GM12878 (cell line): ENCODE measurements around the gene SMARCD1. TPM values are rescaled to one million over a fixed set of nuclear protein-coding genes. Genes with fewer than 3 reads are reported as not detected.
A peak's percentile ranks its signal among the peaks of the same experiment; 100 is the strongest.

Experiments used
- ATAC-seq: fragments of 200-7000 bp; cut with Tn5 transposase; 3 replicates; pipeline ENCODE4 v1.9.1; 2020; ENCODE audit warnings: mild to moderate bottlenecking, moderate library complexity
- BruUV-seq: library from RNA; stranded (reverse); fragments of 400-500 nt; replicated peaks from 2 replicates; lab custom pipeline; 2021; lab: Mats Ljungman, UMichigan
- CTCF ChIA-PET: fragments of 300-600 bp; sonication (Branson Sonifier 250); formaldehyde crosslinking; extraction: SDS; loops from one replicate; lab custom pipeline; 2021; ENCODE audit warnings: inconsistent platforms; lab: Yijun Ruan, JAX
- POLR2A ChIA-PET: fragments of 350-600 bp; formaldehyde crosslinking; extraction: SDS; loops from one replicate; lab custom pipeline; 2021; ENCODE audit warnings: inconsistent platforms; lab: Charles Lee
- RAD21 ChIA-PET: fragments of 300-600 bp; sonication (Branson Sonifier 250); formaldehyde crosslinking; loops from one replicate; lab custom pipeline; 2023; ENCODE audit warnings: antibody characterized with exemption; ENCODE audit not compliant: unreplicated experiment; lab: Charles Lee
- SMC1A ChIA-PET: fragments of 300-600 bp; sonication (Branson Sonifier 250); formaldehyde crosslinking; loops from one replicate; lab custom pipeline; 2023; ENCODE audit not compliant: unreplicated experiment, uncharacterized antibody; lab: Charles Lee
- DNase-seq: peaks from one replicate; pipeline ENCODE4 v3.0.0-alpha.2; 2011; ENCODE audit warnings: low read depth, low spot score
- FAIRE-seq: peaks from 3 replicates; lab custom pipeline; 2011; peaks lifted over from hg19 to GRCh38; lab: Jason Lieb, UNC
- H2AFZ ChIP-seq: 2 replicates; pipeline ENCODE4 v1.6.0; 2011; ENCODE audit warnings: low read depth, low read length, control low read depth; ENCODE audit not compliant: control insufficient read depth
- H3K27ac ChIP-seq: 2 replicates; pipeline ENCODE4 v1.5.1; 2011; ENCODE audit warnings: control low read depth; ENCODE audit not compliant: control insufficient read depth, insufficient read depth
- H3K27me3 ChIP-seq, 2 experiments: replicated peaks in 1 of 2; 2 replicates each; pipeline versions ENCODE4 v1.6.0 to v1.6.1; 2011; ENCODE audit warnings: low read length in 1 of 2; ENCODE audit not compliant: control insufficient read depth in 2 of 2, insufficient read depth in 2 of 2
- H3K36me3 ChIP-seq, 2 experiments: 2 replicates each; pipeline ENCODE4 v1.5.1; 2011; ENCODE audit warnings: low read length in 1 of 2; ENCODE audit not compliant: control insufficient read depth in 2 of 2, insufficient read depth in 2 of 2
- H3K4me1 ChIP-seq: 2 replicates; pipeline ENCODE4 v1.6.1; 2011; ENCODE audit warnings: mild to moderate bottlenecking, low read length, moderate library complexity, mixed read lengths; ENCODE audit not compliant: control insufficient read depth, insufficient read depth
- H3K4me2 ChIP-seq: 2 replicates; pipeline ENCODE4 v1.6.0; 2011; ENCODE audit warnings: control low read depth; ENCODE audit not compliant: control insufficient read depth, insufficient read depth
- H3K4me3 ChIP-seq: fragments of 200-600 bp; sonication (generic); 2 replicates; pipeline ENCODE4 v1.5.1; 2016
- H3K79me2 ChIP-seq: 2 replicates; pipeline ENCODE4 v1.6.0; 2011; ENCODE audit warnings: low read length; ENCODE audit not compliant: control insufficient read depth, insufficient read depth
- H3K9ac ChIP-seq: 2 replicates; pipeline ENCODE4 v1.8.0; 2011; ENCODE audit warnings: low read length, control low read depth, mixed read lengths; ENCODE audit not compliant: control insufficient read depth, insufficient read depth
- H3K9me3 ChIP-seq: replicated peaks from 3 replicates; pipeline ENCODE4 v1.5.1; 2011; ENCODE audit warnings: mild to moderate bottlenecking, low read length; ENCODE audit not compliant: control insufficient read depth, insufficient read depth
- H4K20me1 ChIP-seq: 2 replicates; pipeline ENCODE4 v1.6.0; 2011; ENCODE audit not compliant: control insufficient read depth, insufficient read depth
- CREB1 ChIP-seq: IDR thresholded peaks from 2 replicates; pipeline ENCODE4 v1.6.1; 2012; ENCODE audit warnings: low read depth, mild to moderate bottlenecking, inconsistent platforms
- CREM ChIP-seq: IDR thresholded peaks from 2 replicates; pipeline ENCODE4 v1.6.1; 2014; ENCODE audit warnings: antibody characterized with exemption, low read depth
- CTCF ChIP-seq, 3 experiments: IDR thresholded peaks in 2 of 3; conservative IDR thresholded peaks in 1 of 3; 2 replicates each; pipeline ENCODE4 v1.5.1; 2011; ENCODE audit warnings: low read depth in 3 of 3, low read length in 3 of 3, mild to moderate bottlenecking in 3 of 3, control low read depth in 2 of 3, moderate library complexity in 2 of 3, inconsistent platforms in 1 of 3, mixed read lengths in 1 of 3; ENCODE audit not compliant: control insufficient read depth in 2 of 3, insufficient read depth in 1 of 3; ENCODE audit errors: extremely low read depth in 1 of 3
- FOS ChIP-seq: IDR thresholded peaks from 3 replicates; pipeline ENCODE4 v1.6.1; 2011; ENCODE audit warnings: borderline replicate concordance; ENCODE audit not compliant: insufficient read length; ENCODE audit errors: extremely low read depth
- GATAD2B ChIP-seq: fragments of 450-650 bp; conservative IDR thresholded peaks from 2 replicates; pipeline ENCODE4 v1.6.1; 2017; ENCODE audit warnings: low read depth, mild to moderate bottlenecking, moderate library complexity
- HCFC1 ChIP-seq: fragments of 150-350 bp; IDR thresholded peaks from 2 replicates; pipeline ENCODE4 v1.6.1; 2014; ENCODE audit warnings: low read length
- KAT2A ChIP-seq: conservative IDR thresholded peaks from 2 replicates; pipeline ENCODE4 v1.6.1; 2011; ENCODE audit warnings: low read depth, low read length; ENCODE audit not compliant: control insufficient read depth
- LARP7 ChIP-seq: fragments of 450-650 bp; IDR thresholded peaks from 2 replicates; pipeline ENCODE4 v1.6.1; 2017; ENCODE audit warnings: mild to moderate bottlenecking
- NR2F1 ChIP-seq: fragments of 450-650 bp; conservative IDR thresholded peaks from 2 replicates; pipeline ENCODE4 v1.6.1; 2017; ENCODE audit warnings: mild to moderate bottlenecking
- PAX8 ChIP-seq: fragments of 450-650 bp; IDR thresholded peaks from 2 replicates; pipeline ENCODE4 v1.6.1; 2017; ENCODE audit warnings: mild to moderate bottlenecking, moderate library complexity
- RCOR1 ChIP-seq: conservative IDR thresholded peaks from 2 replicates; pipeline ENCODE4 v1.6.1; 2012; ENCODE audit warnings: low read depth, low read length, improper control_type of control experiment
- SREBF2 ChIP-seq: IDR thresholded peaks from 2 replicates; pipeline ENCODE4 v1.6.1; 2012; ENCODE audit warnings: mild to moderate bottlenecking, low read length
- SRF ChIP-seq, 2 experiments: IDR thresholded peaks; 2 replicates each; pipeline ENCODE4 v1.6.1; 2011; ENCODE audit warnings: low read depth in 2 of 2, low read length in 2 of 2, mild to moderate bottlenecking in 1 of 2, moderate library complexity in 1 of 2
- YY1 ChIP-seq: IDR thresholded peaks from 2 replicates; pipeline ENCODE4 v1.6.1; 2011; ENCODE audit warnings: low read depth, mild to moderate bottlenecking, low read length
- ZNF274 ChIP-seq: IDR thresholded peaks from one replicate; pipeline ENCODE4 v1.8.0; 2011; ENCODE audit not compliant: insufficient read length, insufficient read depth
- ZNF384 ChIP-seq: IDR thresholded peaks from 2 replicates; pipeline ENCODE4 v1.6.1; 2012; ENCODE audit warnings: low read depth, mild to moderate bottlenecking, low read length, improper control_type of control experiment, borderline replicate concordance
- ZNF622 ChIP-seq: fragments of 450-650 bp; IDR thresholded peaks from 2 replicates; pipeline ENCODE4 v1.6.1; 2017; ENCODE audit warnings: mild to moderate bottlenecking, inconsistent platforms
- ZSCAN29 ChIP-seq: fragments of 450-650 bp; IDR thresholded peaks from 2 replicates; pipeline ENCODE4 v1.6.1; 2017; ENCODE audit warnings: mild to moderate bottlenecking, moderate library complexity
- WGBS: methylation state at CpG from one replicate; pipeline ENCODE4 v1.1.6; 2016; ENCODE audit warnings: low lambda C conversion rate; ENCODE audit not compliant: insufficient replicate concordance, insufficient coverage; ENCODE audit errors: missing lambda C conversion rate; 5-methylcytosine and 5-hydroxymethylcytosine counted together
- in situ Hi-C: fragments of 300-500 bp; cut with MboI; formaldehyde crosslinking; loops from 9 replicates; pipeline ENCODE4 v1.14.3; 2018; ENCODE audit warnings: mixed read lengths
- intact Hi-C: fragments of 100-400 bp; cut with micrococcal nuclease; formaldehyde crosslinking; loops from one replicate; pipeline ENCODE4 v1.14.2; 2022; ENCODE audit not compliant: unreplicated experiment
- polyA plus RNA-seq, 11 experiments: library from polyadenylated mRNA; depleted of rRNA in 4 of 11; unstranded in 6 of 11; stranded (reverse) in 5 of 11; fragments of >200 nt; fragmentation: Nextera tagmentation in 4 of 11; fragmentation: Illumina TruSeq in 1 of 11; extraction: Ambion mirVana in 4 of 11; extraction: Trizol in 1 of 11; gene quantifications; 1 replicate in 1 of 11; 2 replicates in 10 of 11; pipeline versions ENCODE4 v1.2.1 to v1.2.3, GENCODE V29; 2011 to 2016; ENCODE audit warnings: inconsistent platforms in 2 of 11, missing spikeins in 2 of 11, low read depth in 1 of 11
- total RNA-seq, 4 experiments: library from RNA; depleted of rRNA in 3 of 4; stranded (reverse); fragments of >200 nt in 3 of 4; fragmentation: Illumina TruSeq in 1 of 4; extraction: Trizol in 1 of 4; gene quantifications; 2 replicates each; pipeline versions ENCODE4 v1.2.1 to v1.2.3, GENCODE V29; 2013 to 2021
- TF ChIP-seq, protein P1 (sequence below): fragments of 450-650 bp; IDR thresholded peaks from 2 replicates; pipeline ENCODE4 v1.6.1; 2018; ENCODE audit warnings: borderline replicate concordance, mild to moderate bottlenecking; ENCODE audit not compliant: partially characterized antibody
- TF ChIP-seq, protein P2 (sequence below): IDR thresholded peaks from 2 replicates; pipeline ENCODE4 v1.6.1; 2011; ENCODE audit warnings: low read depth, low read length, improper control_type of control experiment, borderline replicate concordance

The SMARCD1 gene
- total and polyA plus RNA-seq, 10 of the 15 experiments (the other 5 are each of a cell fraction or from before 2014, with no cell fraction given), result 1.4 to 92.4 (median 58.9) TPM

- no peak overlapping the region for H3K4me3 ChIP-seq
- no TSS peak for BruUV-seq
- H3K9me3 ChIP-seq, result no peaks in the 10 kb centered on the region
- ChIA-PET RAD21 (interaction anchor here (0.8 to 2.1 kb wide), 8 partner anchors 16 to 94 kb away, joined by 3 to 11 read pairs (median 4); no protein-coding TSS in a partner anchor), SMC1A (interaction anchor here (1.0 to 5.3 kb wide), 6 partner anchors 14 to 50 kb away, joined by 3 to 37 read pairs (median 5); partner anchors contain the start of gene RACGAP1), POLR2A (no interaction called here), CTCF (interaction anchor here (0.6 to 6.7 kb wide), 32 partner anchors 8 to 275 kb away, joined by 3 to 114 read pairs (median 4); partner anchors contain the start of genes CERS5, COX14 and RACGAP1)
- 44% methylated on average over 9 of the region's 9 CpGs for WGBS
- no peak overlapping the region for H2AFZ ChIP-seq
- H3K36me3 ChIP-seq, result no peaks in the 10 kb centered on the region
- in situ Hi-C loops (no loop called here), intact Hi-C loops (loop anchor here (1.0 to 2.0 kb wide), 3 partner anchors 18 to 72 kb away; partner anchors contain the start of gene ASIC1)
- H3K4me2 ChIP-seq, result no peak overlapping the region
- FAIRE-seq (peak; percentile 70), ATAC-seq (peak; percentile 98), DNase-seq (no peak)
- H4K20me1 ChIP-seq, result no peaks in the 10 kb centered on the region
- H3K9ac ChIP-seq, result no peak overlapping the region
- H3K27ac ChIP-seq, result no peak overlapping the region
- H3K27me3 ChIP-seq, result no peaks in the 10 kb centered on the region
- no peaks in the 10 kb centered on the region for H3K4me1 ChIP-seq
- no peaks in the 10 kb centered on the region for H3K79me2 ChIP-seq
- TF ChIP-seq CTCF (IDR thresholded peaks at IDR 0.05 in 2 of 3, conservative IDR thresholded peaks at IDR 0.05 in 1 of 3; ENCODE audit: control insufficient read depth in 2 of 3, extremely low read depth in 1 of 3, insufficient read depth in 1 of 3, low read depth in 3 of 3, low read length in 3 of 3), result peak; percentile 81 to 95 (median 94)
- TF ChIP-seq CREM, result peak; percentile 48; the same call in 1 of the 2 replicates
- TF ChIP-seq ZNF622, result no peak
- TF ChIP-seq, protein P1, sequence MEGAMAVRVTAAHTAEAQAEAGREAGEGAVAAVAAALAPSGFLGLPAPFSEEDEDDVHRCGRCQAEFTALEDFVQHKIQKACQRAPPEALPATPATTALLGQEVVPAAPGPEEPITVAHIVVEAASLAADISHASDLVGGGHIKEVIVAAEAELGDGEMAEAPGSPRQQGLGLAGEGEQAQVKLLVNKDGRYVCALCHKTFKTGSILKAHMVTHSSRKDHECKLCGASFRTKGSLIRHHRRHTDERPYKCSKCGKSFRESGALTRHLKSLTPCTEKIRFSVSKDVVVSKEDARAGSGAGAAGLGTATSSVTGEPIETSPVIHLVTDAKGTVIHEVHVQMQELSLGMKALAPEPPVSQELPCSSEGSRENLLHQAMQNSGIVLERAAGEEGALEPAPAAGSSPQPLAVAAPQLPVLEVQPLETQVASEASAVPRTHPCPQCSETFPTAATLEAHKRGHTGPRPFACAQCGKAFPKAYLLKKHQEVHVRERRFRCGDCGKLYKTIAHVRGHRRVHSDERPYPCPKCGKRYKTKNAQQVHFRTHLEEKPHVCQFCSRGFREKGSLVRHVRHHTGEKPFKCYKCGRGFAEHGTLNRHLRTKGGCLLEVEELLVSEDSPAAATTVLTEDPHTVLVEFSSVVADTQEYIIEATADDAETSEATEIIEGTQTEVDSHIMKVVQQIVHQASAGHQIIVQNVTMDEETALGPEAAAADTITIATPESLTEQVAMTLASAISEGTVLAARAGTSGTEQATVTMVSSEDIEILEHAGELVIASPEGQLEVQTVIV, result no peak
- TF ChIP-seq ZSCAN29, result no peak
- TF ChIP-seq NR2F1, result no peak
- TF ChIP-seq HCFC1, result no peak
- no peak for TF ChIP-seq PAX8
- no peak for TF ChIP-seq RCOR1
- TF ChIP-seq, protein P2, sequence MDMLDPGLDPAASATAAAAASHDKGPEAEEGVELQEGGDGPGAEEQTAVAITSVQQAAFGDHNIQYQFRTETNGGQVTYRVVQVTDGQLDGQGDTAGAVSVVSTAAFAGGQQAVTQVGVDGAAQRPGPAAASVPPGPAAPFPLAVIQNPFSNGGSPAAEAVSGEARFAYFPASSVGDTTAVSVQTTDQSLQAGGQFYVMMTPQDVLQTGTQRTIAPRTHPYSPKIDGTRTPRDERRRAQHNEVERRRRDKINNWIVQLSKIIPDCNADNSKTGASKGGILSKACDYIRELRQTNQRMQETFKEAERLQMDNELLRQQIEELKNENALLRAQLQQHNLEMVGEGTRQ, result no peak
- peak; percentile 50; the same call in 1 of the 2 replicates for TF ChIP-seq CREB1
- no peak for TF ChIP-seq LARP7
- TF ChIP-seq SREBF2, result no peak
- peak; percentile 71 for TF ChIP-seq YY1
- TF ChIP-seq ZNF274, result no peak
- TF ChIP-seq GATAD2B, result no peak
- no peak for TF ChIP-seq KAT2A
- no peak for TF ChIP-seq FOS
- no peak for TF ChIP-seq ZNF384
- no peak for TF ChIP-seq SRF (IDR thresholded peaks at IDR 0.05; ENCODE audit: low read depth in 2 of 2, low read length in 2 of 2)
Measured at GRCh38 chr12:50039151-50039835, 45.8 kb upstream of the SMARCD1 start.
